ENCODE data around the gene MUC2. TPM values are rescaled to one million over a fixed set of nuclear protein-coding genes. Genes with fewer than 3 reads are reported as not detected.

The MUC2 gene
- total and polyA plus RNA-seq, 7 donors, result 2.5 to 248 (median 15.4) TPM; not detected in 1

DNA sequence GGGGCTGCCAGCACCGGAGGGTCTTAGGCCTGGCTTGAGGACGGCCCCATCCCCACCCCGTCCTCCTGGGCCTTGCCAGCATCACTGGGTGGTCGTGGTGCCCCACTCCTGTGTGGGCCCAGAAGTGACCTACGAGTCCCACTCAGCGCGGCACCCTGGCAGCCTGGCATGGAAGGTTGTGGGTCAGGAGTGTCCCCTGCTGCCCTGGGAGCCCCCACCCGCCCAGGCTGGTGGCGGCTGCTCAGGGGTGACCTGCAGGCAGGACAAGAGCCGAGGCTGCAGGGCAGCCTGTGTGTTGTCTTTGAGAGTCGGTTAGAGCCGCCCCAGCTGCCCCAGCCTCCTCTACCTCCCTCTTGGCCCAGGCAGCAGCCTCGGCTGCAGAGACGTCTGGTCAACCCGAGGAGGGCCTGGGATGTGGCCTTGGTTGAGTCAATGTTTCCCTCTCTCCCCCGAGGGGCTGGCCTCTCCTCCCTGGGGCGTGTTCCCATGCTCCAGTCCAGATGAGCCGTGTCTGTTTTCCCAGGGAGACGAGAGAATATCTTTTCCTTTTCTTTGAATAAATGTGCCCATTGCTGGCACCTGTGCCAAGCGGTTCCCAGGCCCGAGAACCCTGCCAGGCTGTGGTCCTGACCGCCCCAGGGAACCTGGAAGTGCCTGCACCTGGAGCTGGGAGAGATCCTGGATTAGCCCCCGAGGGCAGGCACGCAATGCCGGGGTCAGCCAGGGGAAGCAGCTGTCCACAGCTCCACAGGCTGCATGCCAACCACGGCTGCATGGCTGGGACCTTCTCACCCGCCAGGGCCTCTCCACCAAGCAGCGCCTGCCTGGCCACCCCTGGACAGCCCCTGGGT, 47.4 kb downstream of the MUC2 start:
- Histone ChIP-seq H3K4me1 (no peaks in the 10 kb centered on the region), H3K4me3 (no peak overlapping the region), H3K36me3 (no peaks in the 10 kb centered on the region), H3K9me3 (no peaks in the 10 kb centered on the region), H3K27me3 (peaks cover 0 to 41% (median 6%) of the 10 kb centered on the region in 3 donors), H3K27ac (no peak overlapping the region)
- intact Hi-C loops (cut with DNase I), result no loop called here
- WGBS, 2 donors, result 61 to 73% methylated on average over 28 of the region's 28 CpGs
- no peak for TF ChIP-seq POLR2AphosphoS5 (IDR thresholded peaks at IDR 0.05)
- TF ChIP-seq EP300 (IDR thresholded peaks at IDR 0.05), result no peak
- TF ChIP-seq POLR2A (IDR thresholded peaks at IDR 0.05), result no peak
- TF ChIP-seq, protein P1, sequence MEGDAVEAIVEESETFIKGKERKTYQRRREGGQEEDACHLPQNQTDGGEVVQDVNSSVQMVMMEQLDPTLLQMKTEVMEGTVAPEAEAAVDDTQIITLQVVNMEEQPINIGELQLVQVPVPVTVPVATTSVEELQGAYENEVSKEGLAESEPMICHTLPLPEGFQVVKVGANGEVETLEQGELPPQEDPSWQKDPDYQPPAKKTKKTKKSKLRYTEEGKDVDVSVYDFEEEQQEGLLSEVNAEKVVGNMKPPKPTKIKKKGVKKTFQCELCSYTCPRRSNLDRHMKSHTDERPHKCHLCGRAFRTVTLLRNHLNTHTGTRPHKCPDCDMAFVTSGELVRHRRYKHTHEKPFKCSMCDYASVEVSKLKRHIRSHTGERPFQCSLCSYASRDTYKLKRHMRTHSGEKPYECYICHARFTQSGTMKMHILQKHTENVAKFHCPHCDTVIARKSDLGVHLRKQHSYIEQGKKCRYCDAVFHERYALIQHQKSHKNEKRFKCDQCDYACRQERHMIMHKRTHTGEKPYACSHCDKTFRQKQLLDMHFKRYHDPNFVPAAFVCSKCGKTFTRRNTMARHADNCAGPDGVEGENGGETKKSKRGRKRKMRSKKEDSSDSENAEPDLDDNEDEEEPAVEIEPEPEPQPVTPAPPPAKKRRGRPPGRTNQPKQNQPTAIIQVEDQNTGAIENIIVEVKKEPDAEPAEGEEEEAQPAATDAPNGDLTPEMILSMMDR (IDR thresholded peaks at IDR 0.05), result no peak
- DNase-seq, result peak; percentile 59

DNA sequence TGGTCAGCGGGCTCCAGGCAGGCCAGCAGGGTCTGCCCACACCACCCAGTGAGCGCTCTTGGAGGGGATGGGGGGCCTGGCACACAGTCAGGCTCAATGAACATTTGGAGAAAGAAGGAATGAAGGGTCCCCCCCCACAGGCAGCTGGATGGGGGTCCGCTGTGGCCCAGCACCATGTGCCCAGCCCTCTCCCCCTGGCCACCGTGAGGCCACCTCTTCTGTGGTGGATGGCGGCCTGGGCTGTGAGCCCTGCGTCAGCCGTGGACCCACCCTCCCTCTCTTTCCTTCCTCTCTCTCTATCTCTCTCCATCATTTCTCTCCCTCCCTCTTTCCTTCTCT, 48.0 kb downstream of the MUC2 start:
- no peak overlapping the region for H3K27ac ChIP-seq
- H3K4me1 ChIP-seq, result no peaks in the 10 kb centered on the region
- H3K4me3 ChIP-seq, result no peak overlapping the region
- WGBS, 2 donors, result 69 to 82% methylated on average over 7 of the region's 7 CpGs
- peaks cover 0 to 41% (median 6%) of the 10 kb centered on the region in 3 donors for H3K27me3 ChIP-seq
- no peaks in the 10 kb centered on the region for H3K36me3 ChIP-seq
- no peak for DNase-seq
- intact Hi-C loops (cut with DNase I), result no loop called here
- no peaks in the 10 kb centered on the region for H3K9me3 ChIP-seq
- TF ChIP-seq POLR2A (IDR thresholded peaks at IDR 0.05), result no peak
- no peak for TF ChIP-seq EP300 (IDR thresholded peaks at IDR 0.05)
- TF ChIP-seq, protein P1 (IDR thresholded peaks at IDR 0.05), result no peak
- no peak for TF ChIP-seq POLR2AphosphoS5 (IDR thresholded peaks at IDR 0.05)

DNA sequence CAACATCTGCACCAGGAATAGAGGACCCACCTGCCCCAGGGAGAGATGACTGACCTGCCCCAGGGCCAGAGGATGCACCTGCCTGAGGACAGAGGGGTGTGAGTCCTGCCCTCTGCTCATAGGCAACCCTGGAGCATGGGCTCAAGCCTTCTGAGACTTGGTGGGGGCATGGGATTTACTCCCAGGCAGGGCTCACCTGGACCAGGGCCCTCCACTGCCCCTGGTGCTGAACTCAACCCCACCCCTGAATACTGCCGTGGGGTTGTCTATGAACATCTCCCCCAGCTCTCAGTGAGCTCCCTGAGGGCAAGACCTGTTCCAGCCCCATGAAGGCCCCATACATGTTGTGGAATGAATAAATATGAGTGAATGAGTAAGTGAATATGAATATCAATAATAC, 49.3 kb downstream of the MUC2 start:
- Histone ChIP-seq H3K36me3 (no peaks in the 10 kb centered on the region), H3K27me3 (peaks cover 0 to 47% (median 6%) of the 10 kb centered on the region in 3 donors), H3K27ac (no peak overlapping the region), H3K4me3 (no peak overlapping the region), H3K9me3 (no peaks in the 10 kb centered on the region), H3K4me1 (no peaks in the 10 kb centered on the region)
- peak; percentile 36 for DNase-seq
- intact Hi-C loops (cut with DNase I), result no loop called here
- TF ChIP-seq POLR2A (IDR thresholded peaks at IDR 0.05), result no peak
- TF ChIP-seq, protein P1 (IDR thresholded peaks at IDR 0.05), result no peak
- no peak for TF ChIP-seq POLR2AphosphoS5 (IDR thresholded peaks at IDR 0.05)
- no peak for TF ChIP-seq EP300 (IDR thresholded peaks at IDR 0.05)
- WGBS, 2 donors, result 93% methylated on average over 1 of the region's 1 CpG

Other genes with a start within 250 kb of the MUC2 start
- gene CRACR2B, start 247.0 kb upstream of the MUC2 start, total RNA-seq, result 1 to 10 TPM; 1.5 to 9.5 (median 4.6) TPM
- gene CRACR2B, start 247.0 kb upstream of the MUC2 start, polyA plus RNA-seq, result 100 to 1,000 TPM in 1 of 3 donors, 10 to 100 TPM in 2; 32.1 to 149 (median 46.8) TPM
- gene CD151, start 241.9 kb upstream of the MUC2 start, total RNA-seq, result 100 to 1,000 TPM in 3 of 4 donors, 10 to 100 TPM in 1; 84.4 to 343 (median 278) TPM
- 100 to 1,000 TPM in 1 of 3 donors, 10 to 100 TPM in 2; 91.9 to 436 (median 92.7) TPM for gene CD151, start 241.9 kb upstream of the MUC2 start, polyA plus RNA-seq
- gene POLR2L, start 232.3 kb upstream of the MUC2 start, total RNA-seq, result 10 to 100 TPM; 34.9 to 75.3 (median 52.0) TPM
- gene POLR2L, start 232.3 kb upstream of the MUC2 start, polyA plus RNA-seq, result 100 to 1,000 TPM; 139 to 198 (median 143) TPM
- 10 to 100 TPM; 79.2 to 92.7 (median 82.9) TPM for gene TSPAN4, start 232.0 kb upstream of the MUC2 start, total RNA-seq
- 10 to 100 TPM in 2 of 3 donors, 1 to 10 TPM in 1; 8.8 to 41.0 (median 15.0) TPM for gene TSPAN4, start 232.0 kb upstream of the MUC2 start, polyA plus RNA-seq
- 10 to 100 TPM; 45.7 to 52.3 (median 48.0) TPM for gene CHID1, start 164.1 kb upstream of the MUC2 start, total RNA-seq
- 10 to 100 TPM; 16.9 to 52.0 (median 18.0) TPM for gene CHID1, start 164.1 kb upstream of the MUC2 start, polyA plus RNA-seq
- 10 to 100 TPM; 42.6 to 78.4 (median 53.1) TPM for gene AP2A2, start 149.0 kb upstream of the MUC2 start, total RNA-seq
- 10 to 100 TPM; 21.0 to 47.0 (median 31.4) TPM for gene AP2A2, start 149.0 kb upstream of the MUC2 start, polyA plus RNA-seq
- gene MUC6, start 38.2 kb upstream of the MUC2 start, total RNA-seq, result not detected
- under 1 TPM in 2 of 3 donors, not detected in 1; under 0.01 to 0.04 TPM for gene MUC6, start 38.2 kb upstream of the MUC2 start, polyA plus RNA-seq
- gene MUC5AC, start 83.1 kb downstream of the MUC2 start, total RNA-seq, result under 1 TPM in 1 of 4 donors, not detected in 3; under 0.01 TPM
- under 1 TPM in 2 of 3 donors, not detected in 1; under 0.01 to 0.09 TPM for gene MUC5AC, start 83.1 kb downstream of the MUC2 start, polyA plus RNA-seq
- gene MUC5B, start 148.2 kb downstream of the MUC2 start, total RNA-seq, result under 1 TPM in 1 of 4 donors, not detected in 3; 0.83 TPM
- gene MUC5B, start 148.2 kb downstream of the MUC2 start, polyA plus RNA-seq, result 100 to 1,000 TPM in 1 of 3 donors, 1 to 10 TPM in 2; 1.4 to 131 (median 4.2) TPM
- gene TOLLIP, start 234.8 kb downstream of the MUC2 start, total RNA-seq, result 10 to 100 TPM; 25.0 to 39.1 (median 36.0) TPM
- 10 to 100 TPM; 27.0 to 41.2 (median 36.9) TPM for gene TOLLIP, start 234.8 kb downstream of the MUC2 start, polyA plus RNA-seq

All from sigmoid colon (tissue), 7 donors.